GM12878 (cell line): Measurements from ENCODE around the gene SUOX. TPM values are rescaled to one million over a fixed set of nuclear protein-coding genes. Genes with fewer than 3 reads are reported as not detected.

Experiments
- BCLAF1 ChIP-seq: fragments of 450-650 bp; IDR thresholded peaks from 2 replicates; pipeline ENCODE4 v1.6.1; 2017; ENCODE audit warnings: antibody characterized with exemption, mild to moderate bottlenecking, moderate library complexity
- CEBPZ ChIP-seq: fragments of 150-350 bp; IDR thresholded peaks from 2 replicates; pipeline ENCODE4 v1.6.1; 2016; ENCODE audit warnings: low read depth, low read length
- CHD4 ChIP-seq: fragments of 200-600 bp; sonication (generic); IDR thresholded peaks from 2 replicates; pipeline ENCODE4 v1.6.1; 2016; ENCODE audit warnings: mild to moderate bottlenecking
- EP300 ChIP-seq, 2 experiments: fragments of 150-350 bp in 1 of 2; IDR thresholded peaks; 2 replicates each; pipeline ENCODE4 v1.6.1; 2011 to 2012; ENCODE audit warnings: low read depth in 2 of 2, low read length in 2 of 2, borderline replicate concordance in 1 of 2, improper control_type of control experiment in 1 of 2, inconsistent platforms in 1 of 2; ENCODE audit not compliant: control insufficient read depth in 1 of 2
- FOXM1 ChIP-seq: IDR thresholded peaks from 2 replicates; pipeline ENCODE4 v1.6.1; 2012; ENCODE audit warnings: low read depth, mild to moderate bottlenecking, inconsistent platforms, low read length, moderate library complexity
- IKZF1 ChIP-seq: fragments of 450-650 bp; conservative IDR thresholded peaks from 2 replicates; pipeline ENCODE4 v1.6.1; 2017; ENCODE audit warnings: antibody characterized with exemption, mild to moderate bottlenecking
- IRF4 ChIP-seq: IDR thresholded peaks from 2 replicates; pipeline ENCODE4 v1.6.1; 2011; ENCODE audit warnings: low read depth, low read length
- IRF5 ChIP-seq: fragments of 450-650 bp; IDR thresholded peaks from 2 replicates; pipeline ENCODE4 v1.6.1; 2017; ENCODE audit warnings: borderline replicate concordance
- KDM1A ChIP-seq: fragments of 200-600 bp; sonication (generic); IDR thresholded peaks from 2 replicates; pipeline ENCODE4 v1.6.1; 2016; ENCODE audit warnings: borderline replicate concordance
- PAX5 ChIP-seq: IDR thresholded peaks from 2 replicates; pipeline ENCODE4 v1.6.1; 2011; ENCODE audit warnings: low read depth, low read length, borderline replicate concordance
- PRDM15 ChIP-seq: fragments of 450-650 bp; formaldehyde crosslinking; IDR thresholded peaks from 2 replicates; pipeline ENCODE4 v1.4.0; 2020; ENCODE audit warnings: mild to moderate bottlenecking, moderate library complexity
- ZNF274 ChIP-seq: IDR thresholded peaks from one replicate; pipeline ENCODE4 v1.8.0; 2011; ENCODE audit not compliant: insufficient read length, insufficient read depth
- ZNF592 ChIP-seq: fragments of 450-650 bp; IDR thresholded peaks from 2 replicates; pipeline ENCODE4 v1.6.1; 2017; ENCODE audit warnings: mild to moderate bottlenecking, moderate library complexity
- polyA plus RNA-seq, 11 experiments: library from polyadenylated mRNA; depleted of rRNA in 4 of 11; unstranded in 6 of 11; stranded (reverse) in 5 of 11; fragments of >200 nt; fragmentation: Nextera tagmentation in 4 of 11; fragmentation: Illumina TruSeq in 1 of 11; extraction: Ambion mirVana in 4 of 11; extraction: Trizol in 1 of 11; gene quantifications; 1 replicate in 1 of 11; 2 replicates in 10 of 11; pipeline versions ENCODE4 v1.2.1 to v1.2.3, GENCODE V29; 2011 to 2016; ENCODE audit warnings: inconsistent platforms in 2 of 11, missing spikeins in 2 of 11, low read depth in 1 of 11
- total RNA-seq, 4 experiments: library from RNA; depleted of rRNA in 3 of 4; stranded (reverse); fragments of >200 nt in 3 of 4; fragmentation: Illumina TruSeq in 1 of 4; extraction: Trizol in 1 of 4; gene quantifications; 2 replicates each; pipeline versions ENCODE4 v1.2.1 to v1.2.3, GENCODE V29; 2013 to 2021

SUOX gene
- total and polyA plus RNA-seq, 10 of the 15 experiments (the other 5 are each of a cell fraction or from before 2014, with no cell fraction given) = 5.1 to 18.8 (median 13.4) TPM

GRCh38 chr12:55973599-55974307 is 23.3 kb upstream of the SUOX start, which contains the start of gene RAB5B (continued):
- TF ChIP-seq BCLAF1 (no peak), PAX5 (no peak), IRF4 (no peak), IRF5 (no peak), FOXM1 (peak; percentile 45; the same call in 1 of the 2 replicates), ZNF592 (no peak), CEBPZ (peak; percentile 100), PRDM15 (no peak), KDM1A (no peak), IKZF1 (no peak), ZNF274 (no peak), EP300 (IDR thresholded peaks at IDR 0.05; ENCODE audit: borderline replicate concordance in 1 of 2, control insufficient read depth in 1 of 2, low read depth in 2 of 2, low read length in 2 of 2) (no peak), CHD4 (no peak)
